AG10803 (cell line): ENCODE results near the gene ERBIN.

Experiments
- DNase-seq: peaks from one replicate; pipeline ENCODE4 v3.0.0; 2010; ENCODE audit warnings: low read depth
- H3K4me3 ChIP-seq: 2 replicates; pipeline ENCODE4 v1.5.1; 2011; ENCODE audit warnings: mild to moderate bottlenecking, low read length, control low read depth
- TF ChIP-seq, protein P1 (sequence below): conservative IDR thresholded peaks from 2 replicates; pipeline ENCODE4 v1.5.1; 2011; ENCODE audit warnings: mild to moderate bottlenecking, low read length, control low read depth, inconsistent platforms

ERBIN gene

DNA sequence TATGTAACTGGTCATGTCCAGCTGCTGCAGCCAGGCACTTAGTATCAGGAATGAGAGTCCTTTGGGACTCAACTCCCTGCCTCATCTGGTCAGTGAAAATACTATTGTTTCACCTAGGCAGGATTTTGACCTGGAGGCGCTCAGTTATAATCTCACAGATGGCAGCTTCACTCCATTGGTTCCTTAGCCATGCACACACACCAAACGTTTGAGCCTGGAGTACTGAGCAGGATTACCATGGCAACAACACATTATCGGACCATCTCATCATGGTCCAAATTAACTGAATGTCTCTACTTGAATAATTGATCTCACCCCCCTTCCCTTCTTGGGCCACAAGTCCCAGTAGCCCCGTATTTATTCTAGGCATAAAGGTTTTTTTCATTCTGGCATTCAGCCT lies 202.8 kb downstream of the ERBIN start:
- no peak for DNase-seq

DNA sequence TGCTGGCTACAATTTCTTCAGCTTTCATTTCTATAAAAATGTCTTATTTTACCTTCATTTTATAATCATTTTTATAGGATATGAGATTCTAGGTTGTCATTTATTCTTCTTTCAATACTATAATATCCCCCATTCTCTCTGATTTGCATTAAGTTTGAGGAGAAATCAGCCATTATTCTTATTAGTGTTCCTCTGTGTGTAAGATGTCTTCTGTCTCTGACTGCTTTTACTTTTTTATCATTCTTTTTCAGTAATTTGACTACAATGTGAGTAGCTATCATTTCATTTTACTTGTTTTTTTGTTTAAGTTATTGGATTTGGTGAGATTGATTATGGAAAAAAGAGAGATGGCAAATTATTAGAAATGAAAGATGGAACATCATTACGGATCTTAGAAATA lies 204.1 kb downstream of the ERBIN start:
- no peak overlapping the region for H3K4me3 ChIP-seq
- TF ChIP-seq, protein P1, sequence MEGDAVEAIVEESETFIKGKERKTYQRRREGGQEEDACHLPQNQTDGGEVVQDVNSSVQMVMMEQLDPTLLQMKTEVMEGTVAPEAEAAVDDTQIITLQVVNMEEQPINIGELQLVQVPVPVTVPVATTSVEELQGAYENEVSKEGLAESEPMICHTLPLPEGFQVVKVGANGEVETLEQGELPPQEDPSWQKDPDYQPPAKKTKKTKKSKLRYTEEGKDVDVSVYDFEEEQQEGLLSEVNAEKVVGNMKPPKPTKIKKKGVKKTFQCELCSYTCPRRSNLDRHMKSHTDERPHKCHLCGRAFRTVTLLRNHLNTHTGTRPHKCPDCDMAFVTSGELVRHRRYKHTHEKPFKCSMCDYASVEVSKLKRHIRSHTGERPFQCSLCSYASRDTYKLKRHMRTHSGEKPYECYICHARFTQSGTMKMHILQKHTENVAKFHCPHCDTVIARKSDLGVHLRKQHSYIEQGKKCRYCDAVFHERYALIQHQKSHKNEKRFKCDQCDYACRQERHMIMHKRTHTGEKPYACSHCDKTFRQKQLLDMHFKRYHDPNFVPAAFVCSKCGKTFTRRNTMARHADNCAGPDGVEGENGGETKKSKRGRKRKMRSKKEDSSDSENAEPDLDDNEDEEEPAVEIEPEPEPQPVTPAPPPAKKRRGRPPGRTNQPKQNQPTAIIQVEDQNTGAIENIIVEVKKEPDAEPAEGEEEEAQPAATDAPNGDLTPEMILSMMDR: no peak
- DNase-seq: no peak

More for the DNA sequence above, 202.8 kb downstream of the ERBIN start:
- H3K4me3 ChIP-seq: no peak overlapping the region
- TF ChIP-seq, protein P1: no peak
